ENCODE data around the gene CNTNAP3B. TPM values are rescaled to one million over a fixed set of nuclear protein-coding genes. Genes with fewer than 3 reads are reported as not detected.
"Not testable (repeated sequence)": the region's sequence is repeated elsewhere in the genome, so short reads cannot be mapped to it uniquely, and the experiment has no call there.

Gene CNTNAP3B
- total RNA-seq, 2 experiments from 2014 or later, result not detected

DNA sequence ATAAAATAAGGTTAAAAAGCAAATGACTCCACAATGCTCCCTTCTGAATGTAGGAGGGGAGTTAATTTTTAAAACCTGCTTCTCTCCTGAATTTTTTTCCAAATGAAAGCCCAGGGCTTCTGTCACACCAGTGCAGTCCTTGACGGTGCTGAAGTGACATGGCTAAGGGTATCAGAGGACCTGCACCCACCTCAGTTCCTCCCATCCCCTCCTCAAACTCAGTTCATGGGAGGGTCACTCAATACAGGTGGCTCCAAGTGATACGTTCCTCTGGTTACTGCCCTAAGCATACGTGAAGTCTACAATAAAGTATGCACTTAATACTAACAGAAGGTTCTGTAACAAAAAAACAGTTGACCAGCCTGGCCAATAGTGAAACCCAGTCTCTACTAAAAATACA lies 193.5 kb downstream of the CNTNAP3B start:
- H3K4me3 Mint-ChIP-seq; POLR2A ChIA-PET; CTCF ChIA-PET; H3K27me3 Mint-ChIP-seq; DNase-seq; intact Hi-C loops (cut with micrococcal nuclease); H3K4me1 Mint-ChIP-seq (ENCODE audit: low read depth); H3K27ac Mint-ChIP-seq; H3K36me3 Mint-ChIP-seq; H3K9me3 Mint-ChIP-seq: not testable (repeated sequence)

DNA sequence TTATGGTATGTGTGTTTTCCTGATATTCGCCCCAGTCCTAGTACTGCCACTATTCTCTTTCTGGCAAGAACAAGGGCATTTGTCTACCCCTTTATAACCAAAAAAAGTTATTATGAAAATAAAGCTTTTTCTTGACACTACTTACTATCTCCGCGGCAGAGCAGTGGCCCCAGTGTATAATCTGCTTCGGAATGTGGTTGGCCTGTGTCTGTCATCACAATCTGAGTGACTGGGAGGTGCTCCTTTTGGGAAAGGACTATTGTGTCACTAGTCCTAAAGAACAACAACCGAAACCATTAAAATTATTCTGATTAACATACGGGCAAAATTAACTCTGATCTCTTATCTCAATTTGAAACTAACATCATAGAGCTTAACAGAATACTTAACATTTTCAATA lies 200.1 kb downstream of the CNTNAP3B start:
- intact Hi-C loops (cut with micrococcal nuclease); H3K4me1 Mint-ChIP-seq (ENCODE audit: low read depth); H3K9me3 Mint-ChIP-seq; H3K4me3 Mint-ChIP-seq; H3K27ac Mint-ChIP-seq; CTCF ChIA-PET; DNase-seq; POLR2A ChIA-PET; H3K36me3 Mint-ChIP-seq; H3K27me3 Mint-ChIP-seq: not testable (repeated sequence)

DNA sequence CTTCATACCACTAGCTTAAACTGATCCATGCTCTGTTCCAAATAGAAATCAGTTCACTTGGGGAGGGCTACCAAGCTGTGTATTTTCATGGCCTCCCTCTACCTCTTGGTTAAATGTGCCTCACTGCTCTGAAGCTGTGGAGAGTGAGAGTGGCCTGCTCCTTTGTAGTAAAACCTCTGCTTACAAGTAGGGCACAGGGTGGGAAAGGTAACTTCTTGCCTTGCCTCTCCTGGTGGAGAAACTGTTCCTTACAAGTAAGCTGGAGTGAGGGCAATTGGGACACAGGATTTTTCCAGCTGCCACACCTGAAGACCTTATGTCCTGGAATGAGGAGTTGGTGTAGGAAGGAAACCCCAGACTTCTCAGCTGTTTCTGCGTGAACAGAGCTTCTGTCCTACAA lies 211.9 kb downstream of the CNTNAP3B start:
- H3K27ac Mint-ChIP-seq; H3K27me3 Mint-ChIP-seq; DNase-seq; H3K9me3 Mint-ChIP-seq; H3K36me3 Mint-ChIP-seq; intact Hi-C loops (cut with micrococcal nuclease); H3K4me3 Mint-ChIP-seq; H3K4me1 Mint-ChIP-seq (ENCODE audit: low read depth); CTCF ChIA-PET; POLR2A ChIA-PET: not testable (repeated sequence)

DNA sequence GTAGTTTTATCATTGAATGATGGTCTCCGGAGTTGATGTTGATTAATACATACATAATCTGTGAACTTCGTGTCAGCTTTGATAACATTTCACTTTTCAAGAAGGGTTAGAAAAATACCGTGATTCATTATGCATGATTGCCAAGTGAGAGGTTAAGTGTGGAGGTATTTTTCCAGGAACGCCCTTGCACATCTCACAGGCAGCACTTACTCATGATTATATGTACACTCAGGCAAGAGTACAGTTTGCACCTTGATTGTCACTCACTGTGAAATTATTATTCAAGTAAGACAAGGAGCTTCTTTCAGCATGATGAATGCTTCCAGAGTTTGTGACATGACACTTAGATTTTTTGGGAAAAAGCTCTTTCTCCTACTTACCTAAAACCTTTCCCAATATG lies 223.7 kb downstream of the CNTNAP3B start:
- H3K36me3 Mint-ChIP-seq; H3K9me3 Mint-ChIP-seq; H3K27me3 Mint-ChIP-seq; DNase-seq; CTCF ChIA-PET; H3K4me3 Mint-ChIP-seq; intact Hi-C loops (cut with micrococcal nuclease); POLR2A ChIA-PET; H3K27ac Mint-ChIP-seq; H3K4me1 Mint-ChIP-seq (ENCODE audit: low read depth): not testable (repeated sequence)

DNA sequence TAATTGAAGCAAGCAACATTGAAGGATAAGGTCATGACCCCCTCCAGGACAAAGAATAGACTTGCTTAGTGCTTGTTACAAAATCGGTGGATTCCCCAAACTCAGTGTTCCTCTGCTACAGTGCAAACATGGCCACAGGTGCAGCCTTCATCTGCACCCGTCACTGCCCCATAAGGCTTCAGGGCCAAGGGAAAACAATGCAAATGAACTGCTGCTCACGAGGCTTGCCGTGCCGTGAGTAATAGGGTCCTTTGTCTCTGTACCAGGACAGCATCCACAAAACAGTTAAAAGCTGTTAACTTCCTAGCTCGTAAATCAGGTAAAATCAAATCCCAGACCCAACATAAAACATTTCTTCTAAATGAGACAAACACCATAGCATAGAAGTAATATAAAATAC lies 226.5 kb downstream of the CNTNAP3B start:
- CTCF ChIA-PET; H3K4me3 Mint-ChIP-seq; H3K27me3 Mint-ChIP-seq; H3K4me1 Mint-ChIP-seq (ENCODE audit: low read depth); DNase-seq; H3K9me3 Mint-ChIP-seq; intact Hi-C loops (cut with micrococcal nuclease); POLR2A ChIA-PET; H3K36me3 Mint-ChIP-seq; H3K27ac Mint-ChIP-seq: not testable (repeated sequence)

DNA sequence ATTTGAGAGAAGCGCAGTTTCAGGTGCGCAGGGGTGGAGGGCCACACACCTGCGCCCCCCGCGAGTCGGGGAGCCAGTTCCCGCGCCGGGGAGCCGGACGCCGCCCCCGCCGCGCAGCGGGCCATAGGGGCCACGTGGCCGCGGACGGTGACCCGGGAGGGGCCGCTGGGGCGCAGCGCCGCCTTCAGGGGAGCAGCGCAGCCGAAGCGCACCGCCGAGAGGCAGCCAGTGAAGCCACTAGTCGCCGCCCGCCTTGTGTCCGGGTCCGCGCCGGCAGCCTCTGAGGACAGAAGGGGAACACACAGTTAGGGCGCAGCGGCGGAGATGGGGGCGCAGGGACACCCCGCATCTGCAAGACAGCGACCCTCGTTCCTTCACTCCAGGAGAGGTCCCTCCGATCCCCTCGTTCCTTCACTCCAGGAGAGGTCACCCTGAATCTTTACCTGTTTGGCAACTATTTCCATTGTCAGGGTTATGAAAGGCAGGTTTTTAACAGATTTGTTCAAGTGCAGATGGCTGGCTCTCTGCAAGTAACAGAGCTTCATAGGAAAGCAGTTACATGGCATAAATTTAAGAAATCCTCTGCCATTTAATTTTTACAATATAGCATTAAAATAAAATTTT lies 230.4 kb downstream of the CNTNAP3B start:
- POLR2A ChIA-PET, H3K4me3 Mint-ChIP-seq: not testable (repeated sequence)

DNA sequence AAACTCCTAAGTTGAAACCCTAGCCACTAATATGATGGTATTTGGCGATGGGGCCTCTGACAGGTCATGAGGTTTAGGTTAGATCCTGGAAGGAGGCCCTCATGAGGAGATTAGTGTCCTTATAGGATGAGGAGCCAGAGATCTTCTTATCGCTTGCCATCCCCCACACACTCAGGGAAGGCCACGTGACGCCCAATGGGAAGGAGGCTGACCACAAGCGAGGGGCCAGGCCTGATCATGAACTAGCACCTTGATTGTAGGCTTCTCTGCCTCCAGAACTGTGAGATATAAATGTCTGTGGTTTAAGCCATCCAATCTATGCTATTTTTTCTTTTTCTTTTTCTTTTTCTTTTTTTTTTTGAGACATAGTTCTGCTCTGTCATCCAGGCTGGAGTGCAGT lies 254.7 kb downstream of the CNTNAP3B start:
- DNase-seq; H3K4me3 Mint-ChIP-seq; intact Hi-C loops (cut with micrococcal nuclease); H3K36me3 Mint-ChIP-seq; POLR2A ChIA-PET; H3K9me3 Mint-ChIP-seq; CTCF ChIA-PET; H3K27ac Mint-ChIP-seq; H3K27me3 Mint-ChIP-seq; H3K4me1 Mint-ChIP-seq (ENCODE audit: low read depth): not testable (repeated sequence)

More for the DNA sequence above, 230.4 kb downstream of the CNTNAP3B start:
- H3K4me1 Mint-ChIP-seq (ENCODE audit: low read depth); DNase-seq; H3K36me3 Mint-ChIP-seq; CTCF ChIA-PET; intact Hi-C loops (cut with micrococcal nuclease); H3K27me3 Mint-ChIP-seq; H3K27ac Mint-ChIP-seq; H3K9me3 Mint-ChIP-seq: not testable (repeated sequence)

DNA sequence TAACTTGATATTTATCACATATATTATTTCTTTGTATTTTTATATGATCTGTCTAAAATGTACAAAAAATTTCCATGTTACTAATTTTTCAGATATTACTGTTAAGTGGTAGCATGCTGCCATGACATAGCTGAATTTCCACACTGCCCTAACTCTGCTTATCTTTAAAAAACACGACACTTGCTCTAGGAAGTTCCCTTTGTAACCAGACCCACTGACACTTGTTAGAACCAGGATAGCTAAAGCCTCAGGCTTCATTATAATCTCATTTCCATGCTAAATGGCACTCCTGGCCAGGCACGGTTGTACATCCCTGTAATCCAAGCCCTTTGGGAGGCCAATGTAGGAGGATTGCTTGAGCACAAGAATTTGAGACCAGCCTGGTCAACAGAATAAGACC lies 273.8 kb downstream of the CNTNAP3B start:
- H3K4me1 Mint-ChIP-seq (ENCODE audit: low read depth); H3K4me3 Mint-ChIP-seq; POLR2A ChIA-PET; DNase-seq; intact Hi-C loops (cut with micrococcal nuclease); H3K27me3 Mint-ChIP-seq; CTCF ChIA-PET; H3K27ac Mint-ChIP-seq; H3K9me3 Mint-ChIP-seq; H3K36me3 Mint-ChIP-seq: not testable (repeated sequence)

DNA sequence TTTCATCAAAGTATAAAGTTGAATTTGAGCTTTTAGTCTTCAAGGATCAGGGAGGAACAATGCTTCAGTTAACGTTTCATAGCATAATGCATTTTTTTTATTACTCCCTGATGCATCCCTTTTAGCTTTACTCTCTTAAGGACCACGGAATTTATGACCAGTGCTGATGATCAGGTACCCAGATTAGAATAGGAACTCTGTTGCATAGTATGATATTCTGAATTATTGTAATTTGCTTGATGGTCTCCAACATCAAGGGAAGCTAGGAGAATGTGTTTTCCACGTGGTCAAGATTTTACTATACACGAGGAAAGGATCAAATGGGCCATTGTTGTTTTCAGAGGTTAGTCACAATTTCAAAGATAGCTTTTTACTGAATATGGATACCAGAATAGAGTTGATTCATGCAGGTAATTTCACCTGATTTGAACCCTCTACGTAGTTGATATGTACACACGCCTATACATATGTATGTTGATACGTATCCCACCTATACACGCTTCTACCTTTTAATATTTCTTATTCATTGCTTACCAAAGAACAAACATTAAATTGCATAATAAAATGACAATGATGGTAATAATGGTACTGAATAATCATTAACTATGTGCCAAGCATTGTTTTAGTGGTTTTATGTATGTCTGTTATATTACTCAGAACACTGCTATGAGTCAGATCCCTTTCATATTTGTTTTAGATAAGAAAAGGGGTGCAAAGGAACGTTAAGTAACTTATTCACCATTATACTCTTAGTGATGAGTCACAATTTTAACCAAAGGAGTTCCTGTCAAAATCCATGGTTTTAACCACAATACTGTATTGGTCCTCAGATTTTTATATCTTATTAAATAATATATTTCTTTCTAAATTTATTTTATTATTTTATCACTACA lies 277.1 kb downstream of the CNTNAP3B start:
- CTCF ChIA-PET; POLR2A ChIA-PET; H3K4me3 Mint-ChIP-seq; H3K27ac Mint-ChIP-seq; DNase-seq; H3K4me1 Mint-ChIP-seq (ENCODE audit: low read depth); H3K36me3 Mint-ChIP-seq; intact Hi-C loops (cut with micrococcal nuclease); H3K27me3 Mint-ChIP-seq; H3K9me3 Mint-ChIP-seq: not testable (repeated sequence)

DNA sequence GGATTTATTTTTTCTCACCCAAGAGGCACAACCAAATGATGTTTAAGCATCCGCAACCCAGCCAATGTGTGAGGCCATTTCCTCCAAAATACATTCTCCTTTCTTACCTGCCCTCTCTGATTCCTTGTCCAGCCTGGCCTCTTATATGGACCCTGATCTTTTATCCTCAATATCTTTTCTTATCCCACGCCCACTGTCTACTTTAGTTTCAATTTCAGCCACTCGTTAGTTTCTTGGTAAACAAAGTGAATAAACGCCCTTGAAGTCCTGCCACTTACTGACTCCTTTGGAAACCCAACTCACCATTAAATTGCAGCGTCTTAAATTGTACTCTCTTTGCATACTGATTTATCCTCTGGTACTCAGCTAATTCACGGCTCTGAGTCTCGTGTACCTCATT lies 281.4 kb downstream of the CNTNAP3B start:
- intact Hi-C loops (cut with micrococcal nuclease); POLR2A ChIA-PET; H3K4me1 Mint-ChIP-seq (ENCODE audit: low read depth); DNase-seq; H3K27me3 Mint-ChIP-seq; H3K4me3 Mint-ChIP-seq; CTCF ChIA-PET; H3K36me3 Mint-ChIP-seq; H3K27ac Mint-ChIP-seq; H3K9me3 Mint-ChIP-seq: not testable (repeated sequence)

Other genes starting within 250 kb of the CNTNAP3B start
- gene SPATA31A6, start 54.2 kb upstream of the CNTNAP3B start, total RNA-seq, result not detected

All from activated CD4-positive, alpha-beta memory T cell treated with anti-CD3 and anti-CD28 coated beads for 36 hours (primary cell).